ENCODE results near the gene PTDSS2. TPM values are rescaled to one million over a fixed set of nuclear protein-coding genes. Genes with fewer than 3 reads are reported as not detected.

Gene PTDSS2
- total and polyA plus RNA-seq, 10 of the 15 experiments (the other 5 are each of a cell fraction or from before 2014, with no cell fraction given): 0.39 to 21.1 (median 10.8) TPM

- TF ChIP-seq, protein P1, sequence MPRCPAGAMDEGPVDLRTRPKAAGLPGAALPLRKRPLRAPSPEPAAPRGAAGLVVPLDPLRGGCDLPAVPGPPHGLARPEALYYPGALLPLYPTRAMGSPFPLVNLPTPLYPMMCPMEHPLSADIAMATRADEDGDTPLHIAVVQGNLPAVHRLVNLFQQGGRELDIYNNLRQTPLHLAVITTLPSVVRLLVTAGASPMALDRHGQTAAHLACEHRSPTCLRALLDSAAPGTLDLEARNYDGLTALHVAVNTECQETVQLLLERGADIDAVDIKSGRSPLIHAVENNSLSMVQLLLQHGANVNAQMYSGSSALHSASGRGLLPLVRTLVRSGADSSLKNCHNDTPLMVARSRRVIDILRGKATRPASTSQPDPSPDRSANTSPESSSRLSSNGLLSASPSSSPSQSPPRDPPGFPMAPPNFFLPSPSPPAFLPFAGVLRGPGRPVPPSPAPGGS (IDR thresholded peaks at IDR 0.05; ENCODE audit: borderline replicate concordance, insufficient read depth, low read depth, low read length, poor library complexity, severe bottlenecking): no peak
- TF ChIP-seq CEBPZ (IDR thresholded peaks at IDR 0.05; ENCODE audit: low read depth, low read length) (no peak), IKZF1 (conservative IDR thresholded peaks at IDR 0.05) (no peak), HDAC2 (IDR thresholded peaks at IDR 0.05) (no peak), MYB (IDR thresholded peaks at IDR 0.05; ENCODE audit: borderline replicate concordance, low read depth, low read length) (no peak), ZNF24 (IDR thresholded peaks at IDR 0.05) (no peak), HCFC1 (IDR thresholded peaks at IDR 0.05; ENCODE audit: low read length) (no peak), WRNIP1 (IDR thresholded peaks at IDR 0.05; ENCODE audit: borderline replicate concordance, low read depth, low read length) (no peak), CTCF (IDR thresholded peaks at IDR 0.05 in 2 of 3, conservative IDR thresholded peaks at IDR 0.05 in 1 of 3; ENCODE audit: control insufficient read depth in 2 of 3, extremely low read depth in 1 of 3, insufficient read depth in 1 of 3, low read depth in 3 of 3, low read length in 3 of 3) (no peak), RBBP5 (conservative IDR thresholded peaks at IDR 0.05) (no peak)
- TF ChIP-seq, protein P2, sequence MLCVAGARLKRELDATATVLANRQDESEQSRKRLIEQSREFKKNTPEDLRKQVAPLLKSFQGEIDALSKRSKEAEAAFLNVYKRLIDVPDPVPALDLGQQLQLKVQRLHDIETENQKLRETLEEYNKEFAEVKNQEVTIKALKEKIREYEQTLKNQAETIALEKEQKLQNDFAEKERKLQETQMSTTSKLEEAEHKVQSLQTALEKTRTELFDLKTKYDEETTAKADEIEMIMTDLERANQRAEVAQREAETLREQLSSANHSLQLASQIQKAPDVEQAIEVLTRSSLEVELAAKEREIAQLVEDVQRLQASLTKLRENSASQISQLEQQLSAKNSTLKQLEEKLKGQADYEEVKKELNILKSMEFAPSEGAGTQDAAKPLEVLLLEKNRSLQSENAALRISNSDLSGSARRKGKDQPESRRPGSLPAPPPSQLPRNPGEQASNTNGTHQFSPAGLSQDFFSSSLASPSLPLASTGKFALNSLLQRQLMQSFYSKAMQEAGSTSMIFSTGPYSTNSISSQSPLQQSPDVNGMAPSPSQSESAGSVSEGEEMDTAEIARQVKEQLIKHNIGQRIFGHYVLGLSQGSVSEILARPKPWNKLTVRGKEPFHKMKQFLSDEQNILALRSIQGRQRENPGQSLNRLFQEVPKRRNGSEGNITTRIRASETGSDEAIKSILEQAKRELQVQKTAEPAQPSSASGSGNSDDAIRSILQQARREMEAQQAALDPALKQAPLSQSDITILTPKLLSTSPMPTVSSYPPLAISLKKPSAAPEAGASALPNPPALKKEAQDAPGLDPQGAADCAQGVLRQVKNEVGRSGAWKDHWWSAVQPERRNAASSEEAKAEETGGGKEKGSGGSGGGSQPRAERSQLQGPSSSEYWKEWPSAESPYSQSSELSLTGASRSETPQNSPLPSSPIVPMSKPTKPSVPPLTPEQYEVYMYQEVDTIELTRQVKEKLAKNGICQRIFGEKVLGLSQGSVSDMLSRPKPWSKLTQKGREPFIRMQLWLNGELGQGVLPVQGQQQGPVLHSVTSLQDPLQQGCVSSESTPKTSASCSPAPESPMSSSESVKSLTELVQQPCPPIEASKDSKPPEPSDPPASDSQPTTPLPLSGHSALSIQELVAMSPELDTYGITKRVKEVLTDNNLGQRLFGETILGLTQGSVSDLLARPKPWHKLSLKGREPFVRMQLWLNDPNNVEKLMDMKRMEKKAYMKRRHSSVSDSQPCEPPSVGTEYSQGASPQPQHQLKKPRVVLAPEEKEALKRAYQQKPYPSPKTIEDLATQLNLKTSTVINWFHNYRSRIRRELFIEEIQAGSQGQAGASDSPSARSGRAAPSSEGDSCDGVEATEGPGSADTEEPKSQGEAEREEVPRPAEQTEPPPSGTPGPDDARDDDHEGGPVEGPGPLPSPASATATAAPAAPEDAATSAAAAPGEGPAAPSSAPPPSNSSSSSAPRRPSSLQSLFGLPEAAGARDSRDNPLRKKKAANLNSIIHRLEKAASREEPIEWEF (IDR thresholded peaks at IDR 0.05; ENCODE audit: insufficient replicate concordance, low read depth, low read length): no peak
- TF ChIP-seq, protein P3, sequence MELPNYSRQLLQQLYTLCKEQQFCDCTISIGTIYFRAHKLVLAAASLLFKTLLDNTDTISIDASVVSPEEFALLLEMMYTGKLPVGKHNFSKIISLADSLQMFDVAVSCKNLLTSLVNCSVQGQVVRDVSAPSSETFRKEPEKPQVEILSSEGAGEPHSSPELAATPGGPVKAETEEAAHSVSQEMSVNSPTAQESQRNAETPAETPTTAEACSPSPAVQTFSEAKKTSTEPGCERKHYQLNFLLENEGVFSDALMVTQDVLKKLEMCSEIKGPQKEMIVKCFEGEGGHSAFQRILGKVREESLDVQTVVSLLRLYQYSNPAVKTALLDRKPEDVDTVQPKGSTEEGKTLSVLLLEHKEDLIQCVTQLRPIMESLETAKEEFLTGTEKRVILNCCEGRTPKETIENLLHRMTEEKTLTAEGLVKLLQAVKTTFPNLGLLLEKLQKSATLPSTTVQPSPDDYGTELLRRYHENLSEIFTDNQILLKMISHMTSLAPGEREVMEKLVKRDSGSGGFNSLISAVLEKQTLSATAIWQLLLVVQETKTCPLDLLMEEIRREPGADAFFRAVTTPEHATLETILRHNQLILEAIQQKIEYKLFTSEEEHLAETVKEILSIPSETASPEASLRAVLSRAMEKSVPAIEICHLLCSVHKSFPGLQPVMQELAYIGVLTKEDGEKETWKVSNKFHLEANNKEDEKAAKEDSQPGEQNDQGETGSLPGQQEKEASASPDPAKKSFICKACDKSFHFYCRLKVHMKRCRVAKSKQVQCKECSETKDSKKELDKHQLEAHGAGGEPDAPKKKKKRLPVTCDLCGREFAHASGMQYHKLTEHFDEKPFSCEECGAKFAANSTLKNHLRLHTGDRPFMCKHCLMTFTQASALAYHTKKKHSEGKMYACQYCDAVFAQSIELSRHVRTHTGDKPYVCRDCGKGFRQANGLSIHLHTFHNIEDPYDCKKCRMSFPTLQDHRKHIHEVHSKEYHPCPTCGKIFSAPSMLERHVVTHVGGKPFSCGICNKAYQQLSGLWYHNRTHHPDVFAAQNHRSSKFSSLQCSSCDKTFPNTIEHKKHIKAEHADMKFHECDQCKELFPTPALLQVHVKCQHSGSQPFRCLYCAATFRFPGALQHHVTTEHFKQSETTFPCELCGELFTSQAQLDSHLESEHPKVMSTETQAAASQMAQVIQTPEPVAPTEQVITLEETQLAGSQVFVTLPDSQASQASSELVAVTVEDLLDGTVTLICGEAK (IDR thresholded peaks at IDR 0.05; ENCODE audit: borderline replicate concordance): no peak
These were observed 57.1 kb downstream of the PTDSS2 start, which contains the start of gene RNH1 (continued) for GRCh38 chr11:506995-507726.

Measured in GM12878 (cell line).